Small intestine (tissue), 7 donors: ENCODE data around the gene AKAP8. TPM values are rescaled to one million over a fixed set of nuclear protein-coding genes. Genes with fewer than 3 reads are reported as not detected.
"Not testable (repeated sequence)": the region's sequence is repeated elsewhere in the genome, so short reads cannot be mapped to it uniquely, and the experiment has no call there.

Source experiments
- DNase-seq, 2 donors: peaks; one replicate each; pipeline versions ENCODE4 v3.0.0 to v3.0.0-alpha.2; 2013
- FAIRE-seq: peaks from 2 replicates; lab custom pipeline; 2012; peaks lifted over from hg19 to GRCh38; lab: Jason Lieb, UNC
- H3K27ac ChIP-seq, 3 donors: one replicate each; pipeline ENCODE4 v1.5.1; 2013; ENCODE audit warnings: low read length in 2 of 3, mild to moderate bottlenecking in 2 of 3, control low read depth in 1 of 3, inconsistent platforms in 1 of 3, low read depth in 1 of 3, moderate library complexity in 1 of 3
- H3K27me3 ChIP-seq, 3 donors: one replicate each; pipeline ENCODE4 v1.6.1; 2013; ENCODE audit warnings: low read length in 3 of 3, inconsistent platforms in 1 of 3; ENCODE audit not compliant: control insufficient read depth in 3 of 3, insufficient read depth in 3 of 3
- H3K36me3 ChIP-seq, 3 donors: one replicate each; pipeline ENCODE4 v1.6.1; 2013; ENCODE audit warnings: low read length in 3 of 3, inconsistent platforms in 1 of 3, low read depth in 1 of 3, mild to moderate bottlenecking in 1 of 3, moderate library complexity in 1 of 3; ENCODE audit not compliant: control insufficient read depth in 3 of 3, insufficient read depth in 2 of 3
- H3K4me1 ChIP-seq, 3 donors: one replicate each; pipeline ENCODE4 v1.6.1; 2013; ENCODE audit warnings: low read length in 2 of 3, inconsistent platforms in 1 of 3, low read depth in 1 of 3, mild to moderate bottlenecking in 1 of 3, moderate library complexity in 1 of 3; ENCODE audit not compliant: control insufficient read depth in 3 of 3, insufficient read depth in 2 of 3
- H3K4me3 ChIP-seq, 3 donors: one replicate each; pipeline ENCODE4 v1.5.1; 2013; ENCODE audit warnings: low read length in 3 of 3, control low read depth in 1 of 3, inconsistent platforms in 1 of 3, low read depth in 1 of 3, mild to moderate bottlenecking in 1 of 3, moderate library complexity in 1 of 3
- H3K9me3 ChIP-seq, 2 donors: one replicate each; pipeline ENCODE4 v1.6.1; 2013; ENCODE audit warnings: low read depth in 1 of 2, low read length in 1 of 2; ENCODE audit not compliant: control insufficient read depth in 2 of 2, insufficient read depth in 1 of 2
- WGBS, 3 donors: extraction: QIAGEN DNeasy Blood & Tissue Kit; methylation state at CpG; one replicate each; pipeline ENCODE4 v1.1.7; 2013; 5-methylcytosine and 5-hydroxymethylcytosine counted together
- polyA plus RNA-seq, 4 donors: library from polyadenylated mRNA; stranded (reverse) in 3 of 4; unstranded in 1 of 4; fragments of 200-250 nt in 3 of 4; fragments of 120-200 nt in 1 of 4; gene quantifications; one replicate each; pipeline versions ENCODE4 v1.2.1 to v1.2.3, GENCODE V29; 2013
- donor health status: healthy with polysubstance abuse.
- donor health status: control.
- donor health status: control.
- donor health status: Bipolar disorder and iron deficiency.
- donor health status: healthy.

Gene AKAP8
- polyA plus RNA-seq, 4 donors, result 14.1 to 26.5 (median 19.0) TPM

DNA sequence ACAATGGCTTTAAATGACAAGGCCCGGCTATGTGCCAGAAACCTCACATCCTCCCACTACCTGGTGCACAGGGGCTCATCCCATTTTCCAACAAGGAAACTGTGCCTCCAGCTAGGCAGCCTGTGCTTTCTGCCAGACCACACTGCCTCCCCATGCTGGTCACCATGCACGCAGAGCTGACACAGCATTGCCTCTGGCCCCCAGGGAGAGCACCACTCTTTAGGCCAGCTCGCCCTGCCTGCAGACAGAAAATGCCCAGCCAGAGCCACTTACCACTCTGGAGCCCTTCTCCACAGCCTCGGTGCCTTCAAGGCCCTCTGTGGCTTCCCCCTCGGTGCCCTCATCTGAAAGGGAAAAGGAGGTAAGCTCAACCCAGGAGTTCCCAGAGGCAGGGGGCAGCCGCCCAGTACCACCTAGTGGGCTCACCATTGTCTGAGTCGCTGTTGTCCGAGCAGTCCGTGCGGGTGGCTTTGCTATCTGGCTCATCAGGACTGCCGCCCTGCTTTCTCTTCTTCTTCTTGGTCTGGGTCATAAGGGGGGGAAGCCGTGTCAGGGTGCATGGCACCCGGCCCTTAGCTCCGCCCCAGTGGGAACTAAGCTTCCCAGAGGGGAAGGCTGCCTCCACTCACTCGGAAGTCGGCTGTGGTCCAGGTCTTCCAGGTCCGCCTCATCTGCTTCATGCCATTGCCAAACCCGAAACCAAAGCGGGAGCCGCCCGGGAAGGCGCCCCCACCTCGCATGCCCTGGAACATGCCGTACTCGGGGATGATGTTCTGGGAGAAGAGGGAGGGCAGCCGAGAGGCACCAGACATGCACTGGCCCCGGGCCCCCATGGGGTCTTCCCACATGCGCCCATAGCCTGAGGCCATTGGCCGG lies 21.2 kb upstream of the AKAP8 start:
- 93 to 95% (median 93%) methylated on average over 29 of the region's 29 CpGs for WGBS, 3 donors
- peaks cover 2 to 3% (median 3%) of the 10 kb centered on the region in 3 donors for H3K4me1 ChIP-seq
- H3K27me3 ChIP-seq, result no peaks in the 10 kb centered on the region
- no peak for FAIRE-seq
- DNase-seq, result no peak
- H3K36me3 ChIP-seq, result peaks cover 22 to 85% (median 31%) of the 10 kb centered on the region in 3 donors
- H3K27ac ChIP-seq, result no peak overlapping the region
- H3K4me3 ChIP-seq, result no peak overlapping the region
- H3K9me3 ChIP-seq, result no peaks in the 10 kb centered on the region

DNA sequence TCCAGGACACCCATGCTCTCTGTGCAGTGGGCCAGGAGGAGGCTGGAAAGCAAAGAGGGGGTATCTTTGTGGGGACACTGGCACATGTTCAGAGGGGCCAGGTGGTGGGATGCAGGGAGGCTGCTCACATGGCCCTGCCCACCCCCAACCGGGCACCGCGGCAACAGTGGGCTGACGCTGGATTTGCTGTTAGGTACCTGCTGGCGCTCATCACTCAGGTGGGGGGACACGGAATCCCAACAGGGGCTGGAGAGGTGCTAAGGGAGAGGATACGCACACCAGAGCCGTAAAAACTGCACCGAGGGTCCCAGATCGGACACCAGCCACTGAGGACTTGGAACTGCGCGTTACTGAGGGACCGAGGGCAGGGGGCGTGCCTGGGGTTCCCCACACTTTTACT lies 20.0 kb upstream of the AKAP8 start:
- no peak overlapping the region for H3K4me3 ChIP-seq
- FAIRE-seq, result no peak
- H3K27me3 ChIP-seq, result no peaks in the 10 kb centered on the region
- H3K36me3 ChIP-seq, result peaks cover 22 to 90% (median 31%) of the 10 kb centered on the region in 3 donors
- H3K9me3 ChIP-seq, result no peaks in the 10 kb centered on the region
- 90 to 97% (median 95%) methylated on average over 14 of the region's 14 CpGs for WGBS, 3 donors
- H3K27ac ChIP-seq, result no peak overlapping the region
- DNase-seq, result no peak
- peaks cover 2 to 3% (median 2%) of the 10 kb centered on the region in 3 donors for H3K4me1 ChIP-seq

DNA sequence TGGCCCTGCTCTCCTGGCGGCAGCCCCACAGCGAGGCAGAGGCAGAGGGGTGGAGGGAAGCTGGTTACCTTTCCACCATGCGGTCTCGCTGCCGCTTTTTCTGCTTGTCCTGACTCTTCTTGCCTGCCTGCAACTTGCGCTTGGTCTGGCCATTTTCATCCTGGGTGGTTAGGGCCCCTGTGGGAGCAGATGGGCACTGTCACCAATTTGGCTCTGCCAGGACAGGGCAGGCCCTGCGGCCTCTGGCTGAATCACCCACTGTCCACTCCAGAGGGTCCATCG lies 19.6 kb upstream of the AKAP8 start:
- peaks cover 22 to 88% (median 31%) of the 10 kb centered on the region in 3 donors for H3K36me3 ChIP-seq
- 94 to 97% (median 94%) methylated on average over 8 of the region's 8 CpGs for WGBS, 3 donors
- FAIRE-seq, result no peak

DNA sequence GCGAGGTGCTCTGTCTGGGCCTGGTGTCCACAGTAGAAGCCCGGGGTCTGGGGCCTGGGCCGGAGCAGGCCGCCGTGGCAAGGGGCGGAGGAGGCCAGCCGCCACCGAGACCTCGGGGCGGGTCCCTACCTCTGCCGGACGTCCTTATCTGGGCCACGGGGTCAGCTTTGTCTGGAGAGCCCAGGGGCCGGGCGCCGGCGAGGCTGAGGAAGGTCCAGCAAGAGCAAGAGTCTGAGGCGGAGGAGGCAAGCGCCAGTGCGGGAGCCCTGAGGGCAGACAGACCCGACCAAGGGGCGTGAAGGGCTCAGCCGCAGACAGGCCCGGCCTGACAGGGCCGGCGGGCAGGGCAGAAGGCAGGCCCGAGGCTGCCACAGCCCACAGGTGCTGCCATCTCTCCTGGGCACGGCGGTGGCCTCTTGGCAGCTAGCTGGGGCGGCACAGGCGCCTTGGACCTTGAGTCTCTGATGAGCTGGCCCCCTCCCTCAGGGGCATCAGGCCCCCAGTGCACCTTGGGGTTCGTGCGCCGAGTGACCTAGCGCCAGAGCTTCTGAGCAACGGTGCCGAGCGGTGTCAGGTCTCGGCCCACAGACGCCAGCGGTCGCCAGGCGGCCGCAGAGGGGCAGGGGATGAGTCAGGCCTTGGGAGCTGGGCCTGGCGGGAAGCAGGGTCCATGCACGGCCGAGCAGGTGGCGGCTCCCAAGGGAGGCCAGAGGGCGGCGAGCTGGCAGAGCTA lies 19.1 kb upstream of the AKAP8 start:
- Histone ChIP-seq H3K9me3 (no peaks in the 10 kb centered on the region), H3K4me1 (no peaks in the 10 kb centered on the region), H3K36me3 (peaks cover 22 to 84% (median 31%) of the 10 kb centered on the region in 3 donors), H3K27me3 (no peaks in the 10 kb centered on the region), H3K27ac (no peak overlapping the region), H3K4me3 (no peak overlapping the region)
- 93 to 94% (median 93%) methylated on average over 42 to 50 of the region's 50 CpGs for WGBS, 3 donors
- DNase-seq, result no peak
- FAIRE-seq, result no peak

More for the DNA sequence above, 19.6 kb upstream of the AKAP8 start:
- H3K9me3 ChIP-seq, result no peaks in the 10 kb centered on the region
- no peak overlapping the region for H3K4me3 ChIP-seq
- peaks cover 0 to 2% (median 0%) of the 10 kb centered on the region in 3 donors for H3K4me1 ChIP-seq
- H3K27me3 ChIP-seq, result no peaks in the 10 kb centered on the region
- H3K27ac ChIP-seq, result no peak overlapping the region
- DNase-seq, result no peak

DNA sequence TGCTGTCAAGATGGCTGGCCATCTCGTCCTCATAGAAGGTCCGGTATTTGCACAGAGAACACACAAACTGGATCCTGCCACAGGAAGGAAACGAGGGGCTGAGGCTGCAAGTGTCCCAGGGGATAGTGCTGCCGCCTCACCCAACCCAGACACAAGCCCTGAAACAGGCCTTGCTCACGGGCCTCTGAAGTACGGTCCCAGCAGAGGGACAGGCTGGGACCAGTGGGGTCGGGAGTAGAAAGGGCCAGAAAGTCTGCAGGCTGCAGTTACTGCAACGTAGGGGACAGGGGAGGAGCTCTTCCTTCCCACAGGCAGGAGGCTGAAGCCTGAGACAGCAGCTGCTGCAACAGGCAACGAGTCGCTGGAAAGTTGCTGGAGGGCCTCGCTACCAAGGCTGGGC lies 18.2 kb upstream of the AKAP8 start:
- no peaks in the 10 kb centered on the region for H3K9me3 ChIP-seq
- H3K36me3 ChIP-seq, result peaks cover 18 to 79% (median 24%) of the 10 kb centered on the region in 3 donors
- H3K27ac ChIP-seq, result no peak overlapping the region
- no peak overlapping the region for H3K4me3 ChIP-seq
- FAIRE-seq, result no peak
- no peaks in the 10 kb centered on the region for H3K27me3 ChIP-seq
- no peak for DNase-seq
- WGBS, 3 donors, result 87 to 90% (median 89%) methylated on average over 11 of the region's 11 CpGs
- H3K4me1 ChIP-seq, result no peaks in the 10 kb centered on the region

DNA sequence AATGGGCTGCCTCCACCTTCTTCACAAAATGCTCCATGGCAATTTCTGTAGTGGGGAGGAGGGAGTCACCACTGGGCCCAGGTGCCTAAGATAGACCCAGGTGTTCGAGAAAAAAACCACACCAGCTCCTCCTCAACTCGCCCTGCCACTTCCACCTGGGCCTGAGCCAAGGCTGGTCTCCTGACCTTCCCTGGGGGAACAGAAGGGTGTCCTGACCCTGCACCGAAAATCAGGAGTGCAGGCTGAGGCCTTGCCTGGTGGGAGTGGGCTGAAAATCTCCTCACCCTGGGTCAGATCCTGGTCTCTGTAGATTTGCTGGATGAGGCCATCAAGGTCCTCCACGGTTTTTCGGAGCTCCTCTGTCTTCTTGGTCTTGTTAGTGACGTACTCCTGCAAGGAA lies 17.6 kb upstream of the AKAP8 start:
- Histone ChIP-seq H3K27me3 (no peaks in the 10 kb centered on the region), H3K36me3 (peaks cover 18 to 74% (median 24%) of the 10 kb centered on the region in 3 donors), H3K27ac (no peak overlapping the region), H3K9me3 (no peaks in the 10 kb centered on the region), H3K4me3 (no peak overlapping the region), H3K4me1 (no peaks in the 10 kb centered on the region)
- FAIRE-seq (no peak), DNase-seq (no peak)
- WGBS, 3 donors, result 84 to 92% (median 89%) methylated on average over 6 of the region's 6 CpGs

DNA sequence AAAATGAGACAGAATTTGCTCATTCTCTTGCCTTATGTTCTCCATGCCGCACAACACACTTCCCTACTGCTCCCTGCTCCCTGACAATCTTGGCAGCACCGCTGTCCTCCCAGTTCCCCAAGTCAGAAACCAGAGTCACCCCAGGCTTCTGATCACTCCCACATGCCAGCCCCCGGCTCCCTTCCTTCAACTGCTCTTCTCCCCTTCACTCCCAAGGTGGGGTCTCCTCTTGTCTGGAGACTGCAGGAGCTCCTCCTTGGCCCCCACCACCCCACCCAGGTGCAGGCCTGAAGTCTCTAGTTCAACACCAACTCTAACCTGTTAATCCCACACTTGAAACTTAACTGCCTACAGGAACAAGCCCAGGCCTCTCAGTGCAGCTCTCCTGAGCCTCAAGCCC lies 16.8 kb upstream of the AKAP8 start:
- FAIRE-seq (no peak), DNase-seq (no peak)
- Histone ChIP-seq H3K9me3 (no peaks in the 10 kb centered on the region), H3K4me1 (no peaks in the 10 kb centered on the region), H3K27me3 (no peaks in the 10 kb centered on the region), H3K4me3 (no peak overlapping the region), H3K27ac (no peak overlapping the region), H3K36me3 (peaks cover 18 to 74% (median 27%) of the 10 kb centered on the region in 3 donors)
- WGBS, 3 donors, result 96 to 100% (median 97%) methylated on average over 3 of the region's 3 CpGs

DNA sequence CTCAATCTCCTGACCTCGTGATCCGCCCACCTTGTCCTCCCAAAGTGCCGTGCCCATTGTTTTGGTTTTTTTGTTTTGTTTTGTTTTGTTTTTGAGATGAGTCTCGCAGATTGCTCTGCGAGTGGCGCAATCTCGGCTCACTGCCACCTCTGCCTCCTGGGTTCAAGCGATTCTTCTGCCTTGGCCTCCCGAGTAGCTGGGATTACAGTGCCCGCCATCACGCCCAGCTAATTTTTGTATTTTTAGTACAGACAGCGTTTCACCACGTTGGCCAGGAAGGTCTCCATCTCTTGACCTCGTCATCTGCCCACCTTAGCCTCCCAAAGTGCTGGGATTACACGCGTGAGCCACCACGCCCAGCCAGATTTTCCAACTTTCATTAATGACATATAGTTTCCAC lies 15.7 kb upstream of the AKAP8 start:
- peaks cover 18 to 63% (median 25%) of the 10 kb centered on the region in 3 donors for H3K36me3 ChIP-seq
- H3K27me3 ChIP-seq, H3K27ac ChIP-seq, H3K9me3 ChIP-seq, H3K4me3 ChIP-seq, DNase-seq, H3K4me1 ChIP-seq, FAIRE-seq: not testable (repeated sequence)
- WGBS, 3 donors, result 93 to 96% (median 94%) methylated on average over 17 of the region's 17 CpGs
